ENCODE data around the gene DRD2. TPM values are rescaled to one million over a fixed set of nuclear protein-coding genes. Genes with fewer than 3 reads are reported as not detected.

Gene DRD2
- total RNA-seq, 1 donor: not detected

DNA sequence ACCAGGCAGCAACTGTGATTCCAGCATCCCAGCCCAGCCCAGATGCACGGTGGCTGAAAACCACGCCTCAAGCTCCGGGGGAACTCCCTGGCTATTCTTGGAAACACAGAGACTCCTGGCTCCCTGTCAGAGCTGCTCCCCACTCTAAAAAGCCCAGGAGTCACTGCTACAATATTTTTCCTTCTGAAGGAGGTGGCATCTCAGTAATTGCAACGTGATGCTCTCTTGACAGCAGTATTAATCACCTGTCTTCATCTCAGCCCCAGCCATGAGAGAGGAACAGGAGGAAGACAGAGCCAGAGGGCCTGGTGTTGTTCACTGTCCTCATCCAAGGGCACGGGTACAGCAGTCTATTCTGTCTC, 26.9 kb downstream of the DRD2 start:
- TF ChIP-seq CTCF (IDR thresholded peaks at IDR 0.05; ENCODE audit: insufficient read depth, low read depth, low read length): no peak
- no peak for DNase-seq (ENCODE audit: low read depth)
- no peak overlapping the region for H3K4me3 ChIP-seq (ENCODE audit: low read depth, low read length)

- TF ChIP-seq CTCF (IDR thresholded peaks at IDR 0.05; ENCODE audit: insufficient read depth, low read depth, low read length): no peak
- peak; percentile 61 for DNase-seq (ENCODE audit: low read depth)
- no peak overlapping the region for H3K4me3 ChIP-seq (ENCODE audit: low read depth, low read length)
Observed at GRCh38 chr11:113447621-113448315, 27.4 kb downstream of the DRD2 start.

GRCh38 chr11:113446938-113447337, 28.3 kb downstream of the DRD2 start:
- no peak overlapping the region for H3K4me3 ChIP-seq (ENCODE audit: low read depth, low read length)
- DNase-seq (ENCODE audit: low read depth): no peak
- TF ChIP-seq CTCF (IDR thresholded peaks at IDR 0.05; ENCODE audit: insufficient read depth, low read depth, low read length): no peak

DNA sequence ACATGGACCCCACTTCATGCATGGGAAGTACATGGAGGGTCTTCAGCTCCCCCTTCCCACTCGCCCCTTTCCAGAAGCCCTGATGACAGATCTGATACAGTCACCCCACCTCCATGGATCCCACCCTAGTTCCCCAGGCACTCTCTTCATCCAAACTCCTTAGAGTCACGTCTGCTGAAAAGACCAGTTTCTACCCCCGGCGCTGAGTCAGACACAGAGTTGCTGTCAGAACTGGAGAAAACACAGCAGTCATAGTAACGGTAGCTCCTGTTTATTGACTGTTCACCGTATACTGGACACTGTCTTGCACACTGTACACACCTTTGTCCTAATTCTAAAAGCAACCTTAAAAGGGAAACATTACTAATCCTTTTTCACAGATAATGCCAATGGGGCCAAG, 29.1 kb downstream of the DRD2 start:
- TF ChIP-seq CTCF (IDR thresholded peaks at IDR 0.05; ENCODE audit: insufficient read depth, low read depth, low read length): no peak
- no peak overlapping the region for H3K4me3 ChIP-seq (ENCODE audit: low read depth, low read length)
- peak; percentile 13 for DNase-seq (ENCODE audit: low read depth)

- no peak for TF ChIP-seq CTCF (IDR thresholded peaks at IDR 0.05; ENCODE audit: insufficient read depth, low read depth, low read length)
- DNase-seq (ENCODE audit: low read depth): no peak
- H3K4me3 ChIP-seq (ENCODE audit: low read depth, low read length): no peak overlapping the region
Observed at GRCh38 chr11:113444502-113445123, 30.6 kb downstream of the DRD2 start.

- no peak overlapping the region for H3K4me3 ChIP-seq (ENCODE audit: low read depth, low read length)
- DNase-seq (ENCODE audit: low read depth): no peak
- TF ChIP-seq CTCF (IDR thresholded peaks at IDR 0.05; ENCODE audit: insufficient read depth, low read depth, low read length): no peak
Observed at GRCh38 chr11:113440816-113441215, 34.4 kb downstream of the DRD2 start.
